Measurements from ENCODE around the gene TBX18. TPM values are rescaled to one million over a fixed set of nuclear protein-coding genes. Genes with fewer than 3 reads are reported as not detected.

TBX18 gene
- total RNA-seq, 1 experiment from 2014 or later = 14.4 TPM

GRCh38 chr6:84719152-84719551 is 45.2 kb downstream of the TBX18 start:
- Histone ChIP-seq H3K27ac (ENCODE audit: low read depth, low read length) (no peak overlapping the region), H3K4me3 (replicated peaks in 1 of 2; ENCODE audit: low read depth in 1 of 2, low read length in 2 of 2) (no peak overlapping the region), H3K9me3 (ENCODE audit: control insufficient read depth in 1 of 2, insufficient read depth in 1 of 2, low read depth in 1 of 2, low read length in 2 of 2) (no peaks in the 10 kb centered on the region), H3K9me2 (ENCODE audit: insufficient read depth) (no peaks in the 10 kb centered on the region), H4K20me1 (ENCODE audit: insufficient read depth) (no peaks in the 10 kb centered on the region), H3K27me3 (ENCODE audit: insufficient read depth, low read length) (no peaks in the 10 kb centered on the region), H2AFZ (ENCODE audit: low read depth, low read length, poor library complexity, severe bottlenecking) (no peak overlapping the region), H3K4me2 (ENCODE audit: low read length) (no peak overlapping the region), H3K36me3 (ENCODE audit: control insufficient read depth in 1 of 2, insufficient read depth in 2 of 2, low read length in 2 of 2) (no peaks in the 10 kb centered on the region), H3K9ac (ENCODE audit: low read length) (no peak overlapping the region), H3K4me1 (ENCODE audit: control insufficient read depth in 1 of 2, insufficient read depth in 2 of 2, low read length in 2 of 2) (no peaks in the 10 kb centered on the region), H3K79me2 (ENCODE audit: insufficient read depth, low read length) (no peaks in the 10 kb centered on the region)
- CTCF ChIA-PET = no interaction called here
- DNase-seq (ENCODE audit: low read depth, low spot score) = no peak
- TF ChIP-seq POLR2AphosphoS5 (IDR thresholded peaks at IDR 0.05; ENCODE audit: low read depth, low read length) = no peak
- no peak for TF ChIP-seq CEBPB (IDR thresholded peaks at IDR 0.05; ENCODE audit: low read depth)
- TF ChIP-seq ZNF274 (IDR thresholded peaks at IDR 0.05; ENCODE audit: low read depth, low read length) = no peak
- no peak for TF ChIP-seq REST (IDR thresholded peaks at IDR 0.05; ENCODE audit: low read depth)
- TF ChIP-seq ELF1 (IDR thresholded peaks at IDR 0.05; ENCODE audit: borderline replicate concordance, low read depth) = no peak
- no peak for TF ChIP-seq SP1 (IDR thresholded peaks at IDR 0.05; ENCODE audit: low read depth)
- no peak for TF ChIP-seq SIN3A (IDR thresholded peaks at IDR 0.05; ENCODE audit: low read depth)
- no peak for TF ChIP-seq EZH2 (IDR thresholded peaks at IDR 0.05)
- no peak for TF ChIP-seq JUND (IDR thresholded peaks at IDR 0.05)
- TF ChIP-seq POLR2A (IDR thresholded peaks at IDR 0.05; ENCODE audit: borderline replicate concordance, extremely low read depth, insufficient read depth, insufficient read length) = no peak
- TF ChIP-seq ATF3 (IDR thresholded peaks at IDR 0.05) = no peak
- TF ChIP-seq CTCF (IDR thresholded peaks at IDR 0.05 in 2 of 3, conservative IDR thresholded peaks at IDR 0.05 in 1 of 3; ENCODE audit: borderline replicate concordance in 1 of 3, insufficient read depth in 1 of 3, low read depth in 2 of 3, low read length in 2 of 3) = no peak
- no peak for TF ChIP-seq ZBTB33 (IDR thresholded peaks at IDR 0.05; ENCODE audit: extremely low read depth, insufficient replicate concordance, low read length)
- TF ChIP-seq EGR1 (IDR thresholded peaks at IDR 0.05; ENCODE audit: low read depth) = no peak
- no peak for TF ChIP-seq RAD21 (IDR thresholded peaks at IDR 0.05; ENCODE audit: low read depth)
- no peak for TF ChIP-seq EZH2phosphoT487 (IDR thresholded peaks at IDR 0.05; ENCODE audit: borderline replicate concordance)
- TF ChIP-seq FOSL1 (IDR thresholded peaks at IDR 0.05; ENCODE audit: low read depth) = no peak
- no peak for TF ChIP-seq ZFX (IDR thresholded peaks at IDR 0.05)
- TF ChIP-seq SRF (IDR thresholded peaks at IDR 0.05; ENCODE audit: low read depth) = no peak
- no peak for ATAC-seq
- BruUV-seq (replicated peaks) = no TSS peak
- intact Hi-C loops (cut with micrococcal nuclease) = no loop called here
- RAD21 ChIA-PET (ENCODE audit: low non-redundant PET in 1 of 2, low total read pairs in 2 of 2, uncharacterized antibody in 2 of 2, unreplicated experiment in 2 of 2) = interaction anchor here in 1 of 2 experiments (0.7 kb wide), 1 partner anchor 165 kb away, joined by 3 read pairs; no protein-coding TSS in a partner anchor
- POLR2A ChIA-PET = no interaction called here

Measured in HCT116 (cell line).